Measurements from ENCODE around the gene PPP1CA.

The PPP1CA gene

GRCh38 chr11:67387069-67387468, 14.6 kb downstream of the PPP1CA start:
- DNase-seq (ENCODE audit: low read depth, low spot score), result no peak

GRCh38 chr11:67384851-67385366, 16.7 kb downstream of the PPP1CA start:
- no peak for DNase-seq (ENCODE audit: low read depth, low spot score)

DNA sequence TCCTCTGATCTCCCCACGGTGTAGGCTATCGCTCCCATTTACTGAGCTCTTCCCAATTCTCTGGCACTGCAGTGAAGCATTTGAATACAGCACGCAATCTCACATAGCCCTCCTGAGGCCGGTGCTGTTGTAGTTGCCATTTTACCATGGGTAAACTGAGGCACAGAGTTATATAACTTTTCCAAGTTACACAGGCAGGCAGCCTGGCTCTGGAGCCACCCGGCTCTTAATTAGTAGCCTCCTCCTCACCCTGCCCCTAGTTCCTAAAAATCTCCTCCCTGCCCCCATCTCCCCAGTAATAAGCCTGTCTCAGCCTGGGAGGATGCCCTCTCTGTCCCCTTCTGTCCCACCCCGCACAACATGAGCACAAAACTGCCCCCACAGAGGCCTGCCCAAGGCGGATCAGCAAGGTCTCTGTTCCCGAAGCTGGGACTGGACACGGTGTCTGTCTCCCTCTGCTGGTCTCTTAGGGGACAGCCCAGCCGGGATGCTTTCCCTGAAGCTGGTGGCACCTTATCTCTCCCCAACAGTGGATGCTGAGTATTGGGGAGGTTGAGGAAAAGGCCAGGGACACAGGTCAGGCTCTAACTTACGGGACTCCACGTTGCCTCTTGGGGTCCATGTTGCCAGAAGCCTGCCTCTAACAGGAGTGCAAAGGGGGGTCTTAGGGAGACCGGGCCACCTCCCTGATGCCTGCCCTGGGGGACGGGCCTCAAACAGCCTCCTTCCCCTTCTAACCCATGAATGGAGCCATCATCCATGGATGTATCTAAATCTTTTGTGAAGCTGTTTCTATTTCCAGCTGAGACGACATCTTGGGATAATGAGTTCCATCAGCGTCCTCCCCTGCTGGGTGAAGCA, 19.2 kb downstream of the PPP1CA start:
- no peak for DNase-seq (ENCODE audit: low read depth, low spot score)

DNA sequence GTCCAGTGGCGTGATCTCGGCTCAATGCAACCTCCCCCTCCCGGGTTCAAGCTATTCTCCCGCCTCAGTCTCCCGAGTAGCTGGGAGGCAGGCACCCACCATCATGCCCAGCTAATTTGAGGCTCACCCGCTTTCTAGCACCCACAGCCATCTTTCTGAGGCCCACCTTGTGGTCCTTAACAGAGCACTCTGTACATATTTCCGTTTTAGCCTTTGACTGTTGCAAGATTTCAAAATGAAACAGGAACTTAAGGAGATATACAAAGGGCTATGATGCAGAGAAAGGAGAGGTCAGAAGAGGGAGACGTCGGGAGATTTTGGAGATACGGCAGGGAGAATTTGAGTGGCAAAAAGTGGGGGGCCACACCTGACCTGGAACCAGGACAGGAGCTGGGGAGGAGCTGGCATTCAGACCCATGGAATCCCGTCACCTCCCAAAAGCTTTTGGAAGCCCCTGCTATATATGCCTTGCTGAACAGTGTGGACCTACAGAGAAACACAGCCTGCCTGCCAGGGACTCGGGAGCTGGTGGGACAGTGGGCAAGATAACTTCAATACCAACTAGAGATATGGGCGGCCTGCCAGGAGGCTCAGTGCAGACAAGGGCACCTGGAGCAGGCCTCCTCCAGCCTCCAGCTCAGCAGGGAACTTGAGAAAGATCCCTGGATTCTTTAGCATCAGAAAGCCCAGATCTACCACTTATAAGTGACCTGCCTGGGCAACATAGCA, 20.2 kb downstream of the PPP1CA start:
- no peak for DNase-seq (ENCODE audit: low read depth, low spot score)

DNA sequence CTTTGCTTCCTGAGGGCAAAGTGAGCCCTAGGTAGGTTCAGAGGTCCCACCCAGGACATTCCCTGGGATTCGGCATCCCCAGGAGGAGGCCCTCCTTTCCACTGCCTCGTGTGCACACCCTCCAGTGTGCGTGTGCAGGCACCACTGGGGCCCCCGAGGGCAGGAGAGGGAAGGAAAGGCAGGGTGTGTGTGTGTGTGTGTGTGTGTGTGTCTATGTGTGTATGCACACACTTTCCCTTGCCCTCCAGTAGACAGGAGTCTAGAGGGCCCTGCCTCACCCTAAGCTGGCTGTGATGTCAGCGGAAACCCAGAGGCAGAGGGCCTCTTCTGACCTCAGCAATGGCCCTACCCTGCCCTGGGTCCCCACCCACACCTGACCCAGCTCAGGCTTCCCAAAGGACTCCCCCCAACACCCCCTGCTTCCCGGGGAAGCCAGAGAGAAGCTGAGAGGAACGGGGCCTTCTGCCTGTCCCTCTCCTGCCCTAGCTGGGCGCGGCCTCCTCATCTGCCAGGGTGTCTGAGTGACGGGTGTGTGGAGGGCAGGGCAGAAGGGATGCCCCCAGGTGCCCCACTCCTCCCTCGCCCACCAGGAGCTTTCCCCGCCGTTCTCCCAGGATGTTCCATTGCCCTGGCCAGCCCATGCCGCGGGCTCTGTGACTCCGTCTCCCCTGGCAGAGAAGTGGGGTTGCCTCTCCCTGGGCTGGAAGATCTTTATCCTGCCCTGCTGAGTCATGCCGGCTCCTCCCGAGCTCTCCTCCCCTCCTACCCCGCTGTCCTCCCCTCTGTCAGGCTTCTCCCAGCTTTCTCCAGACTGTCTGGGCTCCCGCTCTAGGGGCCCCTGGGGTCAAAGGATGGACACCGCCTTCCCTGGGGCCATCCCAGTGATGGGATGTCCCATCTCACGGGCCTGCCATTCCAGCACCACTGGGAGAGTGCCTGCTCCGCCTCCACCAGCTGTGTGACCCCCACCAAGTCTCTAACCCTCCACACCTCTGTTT, 22.3 kb downstream of the PPP1CA start:
- DNase-seq (ENCODE audit: low read depth, low spot score), result no peak

GRCh38 chr11:67378544-67378943, 23.1 kb downstream of the PPP1CA start:
- DNase-seq (ENCODE audit: low read depth, low spot score), result no peak

GRCh38 chr11:67376873-67377808, 24.5 kb downstream of the PPP1CA start:
- DNase-seq (ENCODE audit: low read depth, low spot score), result no peak

GRCh38 chr11:67376063-67376820, 25.4 kb downstream of the PPP1CA start:
- no peak for DNase-seq (ENCODE audit: low read depth, low spot score)

DNA sequence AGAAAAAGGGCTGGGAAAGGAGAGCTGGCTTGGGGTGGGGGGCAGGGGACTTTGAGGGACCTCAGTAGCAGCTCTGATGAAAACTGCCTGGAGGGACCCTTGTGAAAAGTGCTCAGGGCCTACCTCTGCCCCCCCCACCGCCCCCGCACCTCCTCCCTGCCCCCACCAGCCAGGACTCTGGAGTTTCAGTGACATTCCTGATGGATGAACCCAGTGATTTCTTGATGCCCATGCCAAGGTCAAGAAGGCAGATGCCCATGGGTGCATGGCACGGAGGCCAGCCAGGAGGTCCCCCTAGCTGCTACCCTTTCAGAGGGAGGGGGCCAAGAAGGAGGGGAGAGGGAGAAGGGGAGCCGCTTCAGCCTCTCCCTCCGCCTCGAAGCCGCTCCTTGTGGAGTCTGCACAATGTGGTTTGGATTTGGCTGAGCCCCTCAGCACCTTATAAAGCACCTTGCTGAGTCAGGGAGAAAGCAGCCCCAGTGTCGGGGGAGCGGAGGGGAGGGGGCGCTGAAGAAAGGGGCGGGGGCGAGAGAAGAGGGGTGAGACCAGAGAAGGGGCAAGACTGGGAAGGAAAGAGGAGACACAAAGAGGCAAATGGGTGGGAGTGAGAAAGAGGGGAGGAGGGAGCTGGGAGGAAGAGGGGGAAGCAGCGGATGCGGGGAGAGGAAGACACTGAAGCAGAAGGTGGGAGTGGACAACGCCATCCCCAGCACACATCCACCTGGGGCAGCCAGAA, 26.2 kb downstream of the PPP1CA start:
- DNase-seq (ENCODE audit: low read depth, low spot score), result no peak

GRCh38 chr11:67374571-67375281, 26.9 kb downstream of the PPP1CA start:
- DNase-seq (ENCODE audit: low read depth, low spot score), result no peak

DNA sequence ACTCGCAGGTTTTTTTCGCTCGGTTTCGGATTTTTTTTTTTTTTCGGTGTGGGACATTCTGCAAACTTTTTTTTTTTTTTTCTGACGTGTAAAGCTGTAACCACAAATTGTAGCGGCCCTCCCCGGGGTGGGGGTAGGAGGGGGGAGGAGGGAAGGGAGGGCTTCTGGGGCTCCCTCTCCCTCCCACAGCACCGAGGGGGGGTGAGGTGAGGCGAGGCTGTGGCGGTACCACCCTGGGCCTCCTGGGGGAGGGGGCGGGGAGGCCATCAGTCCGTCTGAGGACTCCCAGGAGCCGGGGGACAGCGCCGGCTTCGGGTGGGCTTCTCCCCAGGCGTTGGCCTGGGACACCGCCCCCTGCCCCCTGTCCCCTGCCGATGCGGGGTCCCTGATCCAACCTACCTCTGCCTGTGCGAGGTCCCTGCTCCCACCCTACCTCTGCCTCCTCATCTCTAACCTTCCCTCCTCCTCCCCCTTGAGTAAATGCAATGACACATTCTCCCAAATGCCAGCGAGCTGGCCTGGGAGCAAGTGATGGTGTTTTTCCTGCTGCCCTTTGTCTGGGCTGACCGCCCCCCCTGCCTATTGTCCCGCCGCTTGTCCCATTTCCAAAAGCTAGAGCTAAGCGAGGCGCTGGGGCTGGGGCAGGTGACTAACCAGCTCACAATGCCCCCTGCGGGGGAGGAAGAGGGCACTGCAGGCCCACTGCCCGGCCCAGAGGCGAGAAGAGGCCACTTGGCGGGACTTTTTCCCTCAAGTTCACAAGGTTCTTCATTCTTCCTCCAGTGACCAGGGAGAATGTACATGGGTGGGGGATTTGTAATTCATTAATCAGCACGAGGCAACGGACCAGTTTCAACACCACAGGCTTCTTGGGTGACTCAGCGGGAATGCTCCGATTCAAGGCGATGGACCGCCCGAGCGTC, 27.7 kb downstream of the PPP1CA start:
- DNase-seq (ENCODE audit: low read depth, low spot score), result no peak

- no peak for DNase-seq (ENCODE audit: low read depth, low spot score)
Observed at GRCh38 chr11:67372993-67373647, 28.5 kb downstream of the PPP1CA start, which contains the start of gene CLCF1. Gene CLCF1 (minus strand): TSS chr11:67373598. CDS start chr11:67373539, 59 bp downstream.

- no peak for DNase-seq (ENCODE audit: low read depth, low spot score)
Observed at GRCh38 chr11:67372321-67372992, 29.2 kb downstream of the PPP1CA start.

GRCh38 chr11:67371911-67372320, 29.7 kb downstream of the PPP1CA start:
- no peak for DNase-seq (ENCODE audit: low read depth, low spot score)

GRCh38 chr11:67371189-67371910, 30.3 kb downstream of the PPP1CA start:
- DNase-seq (ENCODE audit: low read depth, low spot score), result no peak
